SIG-M5 treated with dmso at 0.1 percent for 504 hours (cell line): ENCODE data around the gene ADCK1.
"Not testable (repeated sequence)": the region's sequence is repeated elsewhere in the genome, so short reads cannot be mapped to it uniquely, and the experiment has no call there.

Experiments
- DNase-seq: peaks from one replicate; lab custom pipeline; 2025; ENCODE audit not compliant: unreplicated experiment; lab: John Stamatoyannopoulos, UW

The ADCK1 gene

GRCh38 chr14:77808250-77808649, 8.3 kb downstream of the ADCK1 start:
- peak; percentile 4 for DNase-seq

GRCh38 chr14:77809011-77809410, 9.1 kb downstream of the ADCK1 start:
- no peak for DNase-seq

GRCh38 chr14:77812028-77812427, 12.1 kb downstream of the ADCK1 start:
- DNase-seq, result no peak

- not testable (repeated sequence) for DNase-seq
These were observed 12.8 kb downstream of the ADCK1 start for GRCh38 chr14:77812682-77813081.

- DNase-seq, result no peak
These were observed 22.4 kb downstream of the ADCK1 start for GRCh38 chr14:77822307-77822706.

- no peak for DNase-seq
These were observed 22.8 kb downstream of the ADCK1 start for GRCh38 chr14:77822741-77823140.

- DNase-seq, result no peak
These were observed 23.5 kb downstream of the ADCK1 start for GRCh38 chr14:77823378-77823777.

GRCh38 chr14:77825895-77826519, 26.1 kb downstream of the ADCK1 start:
- DNase-seq, result no peak

- no peak for DNase-seq
These were observed 30.8 kb downstream of the ADCK1 start for GRCh38 chr14:77830692-77831091.

- no peak for DNase-seq
These were observed 32.4 kb downstream of the ADCK1 start for GRCh38 chr14:77832297-77832696.

- no peak for DNase-seq
These were observed 38.0 kb downstream of the ADCK1 start for GRCh38 chr14:77837926-77838325.

- no peak for DNase-seq
These were observed 39.1 kb downstream of the ADCK1 start for GRCh38 chr14:77838831-77839511.

GRCh38 chr14:77843195-77843594, 43.3 kb downstream of the ADCK1 start:
- no peak for DNase-seq

GRCh38 chr14:77843651-77844050, 43.7 kb downstream of the ADCK1 start:
- DNase-seq, result no peak

- DNase-seq, result peak; percentile 21
These were observed 44.9 kb downstream of the ADCK1 start for GRCh38 chr14:77844802-77845201.

GRCh38 chr14:77848031-77848430, 48.1 kb downstream of the ADCK1 start:
- no peak for DNase-seq

- no peak for DNase-seq
These were observed 49.8 kb downstream of the ADCK1 start for GRCh38 chr14:77849711-77850110.

- no peak for DNase-seq
These were observed 54.0 kb downstream of the ADCK1 start for GRCh38 chr14:77853919-77854318.

- DNase-seq, result no peak
These were observed 57.0 kb downstream of the ADCK1 start for GRCh38 chr14:77856941-77857340.

- DNase-seq, result no peak
These were observed 60.1 kb downstream of the ADCK1 start for GRCh38 chr14:77859934-77860570.

GRCh38 chr14:77861201-77861600, 61.3 kb downstream of the ADCK1 start:
- no peak for DNase-seq

GRCh38 chr14:77862154-77862786, 62.4 kb downstream of the ADCK1 start:
- peak; percentile 24 for DNase-seq
